GM19455 (cell line): ENCODE measurements around the gene HELZ.
"Not testable (repeated sequence)": the region's sequence is repeated elsewhere in the genome, so short reads cannot be mapped to it uniquely, and the experiment has no call there.

ENCODE experiments used
- ATAC-seq: cut with Tn5 transposase; IDR thresholded peaks from one replicate; pipeline ENCODE4 v1.9.1; 2021; ENCODE audit not compliant: unreplicated experiment

Gene HELZ

DNA sequence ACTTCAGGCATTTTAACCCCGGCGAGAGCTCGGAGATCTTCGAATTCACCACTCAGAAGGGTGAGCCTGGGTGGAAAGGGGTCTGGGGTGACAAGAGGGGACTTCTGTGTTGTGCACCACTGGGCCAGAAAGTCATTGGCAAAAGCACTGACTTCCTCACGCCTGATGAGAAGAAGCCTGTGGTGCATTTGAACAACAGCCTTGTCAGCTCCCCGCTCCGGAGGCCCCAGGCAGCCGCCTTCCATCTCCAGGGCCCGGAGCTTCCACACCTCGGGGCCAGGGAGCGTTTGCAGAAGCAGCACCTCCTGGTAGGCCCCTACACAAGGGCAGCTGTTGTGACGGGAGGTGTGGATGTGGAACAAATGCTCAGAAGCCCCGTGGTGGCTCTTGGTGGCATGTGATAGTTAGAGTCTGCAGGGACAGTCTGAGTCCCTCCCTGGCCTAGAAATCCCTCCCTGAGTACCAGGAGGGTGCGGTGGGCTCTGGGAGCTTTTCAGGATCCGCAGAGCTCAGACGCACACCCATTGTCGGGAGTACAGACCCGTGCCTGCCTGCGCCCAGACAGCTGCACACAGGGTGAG, 190.9 kb downstream of the HELZ start:
- ATAC-seq, result no peak

DNA sequence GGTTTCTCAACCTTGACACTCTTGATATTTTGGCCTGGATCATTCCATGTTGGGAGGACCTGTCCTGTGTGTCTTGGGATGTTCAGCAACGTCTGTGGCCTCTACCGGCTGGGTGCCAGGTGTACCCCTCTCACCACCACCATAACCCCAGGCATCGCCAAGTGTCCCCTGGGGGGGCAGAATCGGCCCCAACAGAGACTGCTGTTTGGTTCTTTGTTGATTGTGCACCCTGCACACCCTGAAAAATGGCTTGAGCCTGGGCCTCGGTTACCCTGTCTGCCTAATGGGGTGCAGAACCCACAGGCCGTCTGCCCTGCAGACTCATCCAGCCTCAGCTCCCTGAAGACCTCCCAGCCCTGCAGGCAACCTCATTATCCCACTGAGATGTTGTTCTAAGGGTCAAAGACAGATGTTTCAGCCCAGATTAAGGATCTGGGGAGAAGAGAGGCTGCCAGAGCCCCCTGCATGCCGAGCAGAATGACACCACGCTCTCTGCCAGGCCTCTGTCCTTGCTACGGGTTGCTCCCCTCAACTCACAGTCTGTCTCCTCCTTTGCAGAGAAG, 191.5 kb downstream of the HELZ start:
- ATAC-seq, result no peak

DNA sequence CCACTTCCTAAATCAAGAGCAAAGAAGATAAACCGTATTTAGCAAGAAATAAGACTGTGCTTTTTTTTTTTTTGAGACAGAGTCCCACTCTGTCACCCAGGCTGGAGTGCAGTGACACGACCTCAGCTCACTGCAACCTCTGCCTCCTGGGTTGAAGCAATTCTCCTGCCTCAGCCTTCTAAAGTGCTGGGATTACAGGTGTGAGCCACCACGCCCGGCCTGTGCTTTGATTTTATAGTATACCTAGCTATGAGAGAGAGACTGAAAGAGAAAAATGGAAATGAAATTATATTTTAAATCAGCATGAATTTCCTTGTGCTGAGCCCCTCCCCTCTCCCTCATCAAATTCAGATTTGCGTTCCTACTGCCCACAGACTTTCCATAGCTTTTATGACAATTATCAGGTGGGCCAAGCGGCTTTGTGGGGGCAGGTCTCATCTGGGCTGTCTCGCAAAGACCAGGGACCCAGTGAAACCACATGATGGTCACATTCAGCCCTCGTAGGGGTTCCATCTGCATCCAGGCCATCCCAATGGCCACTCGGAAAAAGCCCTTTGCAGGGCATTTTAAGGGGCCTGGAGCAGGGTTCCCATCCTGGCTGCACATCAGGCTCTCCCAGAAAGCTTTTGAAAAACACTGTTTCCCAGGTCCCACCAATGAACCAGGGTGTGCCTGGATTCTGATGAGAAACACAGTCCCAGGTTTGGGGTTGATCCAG, 192.1 kb downstream of the HELZ start:
- no peak for ATAC-seq

DNA sequence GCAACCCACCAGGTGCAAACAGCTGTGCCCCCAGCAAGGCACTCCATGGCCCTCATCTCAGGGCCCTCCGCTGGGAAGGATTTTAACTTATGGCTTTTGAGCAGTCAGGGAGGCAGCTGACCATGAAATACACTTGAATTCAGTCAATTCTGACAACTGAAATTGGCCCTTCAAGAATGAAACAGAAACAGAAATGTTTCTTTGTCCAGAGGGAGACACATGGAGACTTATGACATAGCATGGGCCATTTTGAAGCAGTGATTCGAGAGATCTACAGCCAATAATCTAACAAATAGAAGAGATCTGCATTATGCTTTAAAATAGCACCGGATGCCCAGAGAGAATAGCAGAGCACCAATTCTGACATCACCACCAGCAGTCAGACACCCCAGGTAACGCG, 193.2 kb downstream of the HELZ start:
- no peak for ATAC-seq

DNA sequence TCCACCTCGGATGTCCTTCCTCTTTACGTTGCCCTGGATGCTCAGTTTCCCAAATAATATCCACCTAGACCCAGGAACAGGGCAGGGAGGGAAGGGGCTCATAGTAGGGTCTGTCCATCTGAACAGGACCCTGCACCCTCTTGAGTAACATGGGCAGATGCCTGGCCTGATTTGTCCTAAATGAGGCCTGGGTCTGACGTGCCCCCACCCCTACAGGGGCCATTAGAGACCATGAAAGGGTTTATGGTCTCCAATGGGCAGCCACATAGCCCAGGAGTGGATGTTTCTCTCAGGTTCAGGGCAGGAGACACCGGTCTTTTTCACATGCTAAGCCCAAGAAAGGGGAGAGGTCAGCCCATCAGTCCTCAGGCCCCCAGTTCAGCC, 193.8 kb downstream of the HELZ start:
- no peak for ATAC-seq

DNA sequence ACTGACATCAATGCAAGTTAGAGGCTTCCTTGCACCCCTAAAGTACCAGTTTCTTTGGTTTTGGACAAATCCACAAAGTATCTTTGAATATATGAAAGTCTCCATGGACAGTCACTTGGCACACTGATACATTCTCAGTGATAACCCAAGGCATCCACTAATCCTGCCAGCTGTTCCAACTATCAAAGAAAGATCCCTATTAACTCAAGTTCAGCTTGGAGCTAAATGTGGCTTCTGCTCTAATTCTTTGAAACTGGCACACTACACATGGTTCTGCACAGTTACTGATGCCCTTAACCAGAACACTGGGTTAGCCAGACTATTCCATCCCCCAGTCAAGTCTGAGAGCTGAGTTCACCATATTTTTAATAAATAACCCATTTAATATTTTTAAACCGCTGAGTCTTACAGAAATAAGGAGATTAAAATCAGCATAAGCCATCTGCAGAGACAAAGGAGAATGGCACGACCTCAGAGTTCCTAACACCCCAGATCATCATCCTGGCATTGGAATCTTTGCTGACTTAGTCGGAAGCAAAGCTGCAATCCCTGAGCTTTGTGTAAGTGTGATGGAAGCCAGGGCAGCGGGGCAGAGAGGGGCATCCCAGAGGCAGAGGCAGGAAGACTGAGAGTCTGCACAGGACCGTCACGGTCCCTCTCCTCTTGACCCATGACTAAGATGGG, 194.4 kb downstream of the HELZ start:
- no peak for ATAC-seq

DNA sequence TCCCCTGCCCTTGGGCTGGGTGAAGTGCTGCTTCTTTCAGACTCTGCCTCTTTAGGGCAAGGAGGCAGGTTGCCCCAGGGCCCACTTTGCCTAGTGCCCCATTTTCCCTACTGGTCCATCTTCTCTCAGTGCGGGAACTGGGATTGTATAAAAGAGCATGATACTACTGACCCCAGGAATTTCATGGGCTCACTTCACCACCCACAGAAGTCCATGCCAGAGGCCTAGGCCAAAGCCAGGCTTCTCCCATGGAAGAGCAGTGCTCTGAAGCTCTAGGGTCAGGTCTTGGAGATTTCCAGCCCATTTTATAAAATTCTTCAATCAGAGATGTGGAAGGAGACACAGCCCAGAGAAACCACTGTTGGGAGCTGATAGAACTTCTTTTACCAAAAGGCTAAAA, 194.9 kb downstream of the HELZ start:
- ATAC-seq, result no peak

DNA sequence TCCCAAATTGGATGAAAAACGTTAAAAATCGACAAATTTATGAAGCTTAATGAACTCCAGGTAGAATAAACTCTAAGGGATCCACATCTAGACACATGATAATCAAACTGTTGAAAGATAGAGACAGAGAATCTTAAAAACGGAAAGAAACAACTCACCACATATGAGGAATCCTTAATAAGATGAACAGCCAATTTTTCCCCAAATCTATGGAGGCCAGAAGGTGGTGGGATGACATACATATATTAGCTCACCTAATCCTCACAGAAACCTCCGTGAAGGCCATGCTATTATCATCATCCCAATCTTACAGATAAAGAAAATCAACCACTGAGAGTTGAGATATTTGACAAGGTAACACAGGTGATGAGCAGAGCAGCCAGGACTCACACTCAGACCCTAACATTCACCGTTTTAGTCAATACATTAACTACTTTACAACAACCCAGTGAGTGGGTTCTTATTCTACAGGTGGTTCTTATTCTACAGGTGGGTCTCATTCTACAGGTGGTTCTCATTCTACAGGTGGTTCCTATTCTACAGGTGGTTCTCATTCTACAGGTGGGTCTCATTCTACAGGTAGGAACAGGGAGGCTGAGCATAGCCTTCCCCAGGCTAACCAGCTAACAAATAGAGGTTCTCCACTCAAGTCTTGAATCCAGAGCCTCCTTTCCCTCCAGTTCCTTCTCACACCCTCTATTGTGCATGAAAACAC, 195.8 kb downstream of the HELZ start:
- no peak for ATAC-seq

DNA sequence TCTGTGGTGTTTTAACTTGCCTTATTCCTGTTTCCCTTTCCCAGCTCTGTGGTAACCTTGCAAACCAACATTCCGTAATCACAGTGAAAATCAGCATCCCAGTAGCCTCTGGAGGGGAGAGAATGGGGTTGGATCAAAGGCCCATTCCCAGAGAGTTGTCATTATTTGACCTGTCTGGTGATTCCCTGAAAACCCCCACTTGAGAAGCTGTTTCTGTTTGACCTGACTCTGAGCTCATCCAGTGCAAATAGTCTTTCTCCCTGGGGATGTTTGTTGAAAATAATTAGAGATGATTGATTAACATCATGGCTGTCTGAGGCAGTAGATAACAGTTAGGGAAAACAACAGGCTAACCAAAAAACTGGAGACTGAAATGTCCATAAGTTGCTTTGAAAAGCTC, 197.6 kb downstream of the HELZ start:
- ATAC-seq, result no peak

DNA sequence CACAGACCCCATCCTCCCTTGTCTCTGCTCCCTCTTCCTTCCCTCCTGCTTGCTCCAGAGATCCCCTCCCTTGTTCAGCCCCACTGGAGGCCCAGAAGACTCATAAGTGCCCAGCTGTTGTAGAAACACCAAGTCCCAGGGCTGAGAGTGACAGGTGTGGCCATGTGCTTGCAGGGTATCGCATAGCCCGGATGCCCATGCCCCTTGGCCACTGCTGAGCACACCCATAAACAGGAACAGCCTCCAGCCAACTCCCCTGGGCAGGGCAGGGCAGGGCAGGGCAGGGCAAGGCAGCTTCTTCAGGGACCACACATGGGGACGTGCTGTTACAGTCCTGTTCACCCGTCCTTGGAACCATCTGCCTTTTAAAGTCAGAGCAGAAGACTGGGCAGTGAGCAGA, 198.6 kb downstream of the HELZ start:
- ATAC-seq, result no peak

DNA sequence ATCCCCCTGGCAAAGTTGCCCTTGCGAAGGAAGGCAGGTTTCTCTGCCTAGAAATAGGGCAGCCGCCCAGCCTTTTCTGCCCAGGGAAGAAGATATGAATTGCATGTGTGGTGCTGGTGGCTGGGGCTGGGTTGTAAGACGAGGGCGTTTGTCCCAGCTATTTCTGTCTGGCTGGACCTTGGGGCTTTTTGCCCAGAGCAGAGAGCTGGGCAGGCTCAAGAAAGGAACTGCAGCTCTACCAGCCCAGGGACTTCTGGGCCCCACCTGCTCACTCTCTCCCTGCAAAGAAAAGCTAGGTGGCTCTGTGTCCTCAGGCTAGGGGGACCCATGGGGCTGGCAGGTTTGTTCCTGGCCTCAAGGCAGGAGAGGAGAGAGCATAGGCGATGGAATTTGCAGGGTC, 200.1 kb downstream of the HELZ start:
- ATAC-seq, result no peak

DNA sequence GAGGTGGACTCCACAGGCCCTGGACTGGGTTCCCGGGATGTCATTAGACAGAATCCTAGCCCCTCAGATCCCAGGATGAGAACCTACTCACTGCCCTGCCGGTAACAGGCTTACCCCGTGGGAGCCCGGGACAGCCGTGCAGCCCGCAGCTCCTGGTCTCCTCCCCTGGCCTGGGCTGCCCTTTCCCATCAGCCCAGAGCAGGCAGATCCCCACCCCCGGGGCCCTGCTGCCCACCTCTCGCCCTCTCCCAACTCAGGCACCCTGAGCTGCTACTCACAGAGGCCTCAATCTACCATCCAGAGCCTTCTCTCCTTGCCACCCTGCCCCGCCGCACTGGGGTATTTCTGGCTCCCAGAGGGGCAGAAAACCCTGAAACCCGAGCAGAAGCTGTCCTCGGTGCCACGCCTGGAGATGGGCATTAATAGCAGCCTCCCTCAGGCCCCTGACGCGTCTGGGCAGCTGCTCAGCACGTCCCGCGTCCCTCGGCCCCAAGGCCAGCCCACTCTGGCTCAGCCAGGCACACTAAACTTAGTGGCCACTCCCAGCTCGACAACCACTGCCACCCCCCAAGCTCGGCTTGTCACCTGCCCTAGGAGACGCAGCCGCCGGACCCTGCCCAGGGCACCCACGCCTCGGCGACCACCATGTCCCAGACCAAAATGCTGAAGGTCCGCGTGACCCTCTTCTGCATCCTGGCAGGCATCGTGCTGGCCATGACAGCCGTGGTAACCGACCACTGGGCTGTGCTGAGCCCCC, 200.8 kb downstream of the HELZ start, which contains the start of gene CACNG1:
TSS of gene CACNG1 (plus strand) at position 539 of the 757 bp plus-strand sequence. CDS start at position 646, 107 bp downstream.
- ATAC-seq, result no peak

DNA sequence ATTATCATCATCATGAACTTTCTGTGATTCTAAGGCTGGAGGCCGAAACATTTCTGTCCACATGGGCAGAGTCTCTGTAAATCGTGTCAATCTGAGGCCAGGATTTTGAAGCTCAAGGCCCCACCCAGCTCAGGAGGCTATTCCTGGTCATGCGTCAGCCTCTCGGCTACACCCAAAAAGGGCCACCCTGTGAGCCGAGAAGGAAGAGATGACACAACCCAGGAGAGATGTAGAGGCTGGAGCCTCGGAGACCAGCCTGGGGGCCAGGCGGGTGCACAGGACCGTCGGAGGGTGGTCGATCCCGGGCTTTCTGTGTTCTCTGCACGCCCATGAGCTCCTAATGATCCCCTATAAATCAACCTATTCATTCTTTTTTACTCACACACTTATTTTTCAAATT, 201.7 kb downstream of the HELZ start:
- ATAC-seq, result no peak

DNA sequence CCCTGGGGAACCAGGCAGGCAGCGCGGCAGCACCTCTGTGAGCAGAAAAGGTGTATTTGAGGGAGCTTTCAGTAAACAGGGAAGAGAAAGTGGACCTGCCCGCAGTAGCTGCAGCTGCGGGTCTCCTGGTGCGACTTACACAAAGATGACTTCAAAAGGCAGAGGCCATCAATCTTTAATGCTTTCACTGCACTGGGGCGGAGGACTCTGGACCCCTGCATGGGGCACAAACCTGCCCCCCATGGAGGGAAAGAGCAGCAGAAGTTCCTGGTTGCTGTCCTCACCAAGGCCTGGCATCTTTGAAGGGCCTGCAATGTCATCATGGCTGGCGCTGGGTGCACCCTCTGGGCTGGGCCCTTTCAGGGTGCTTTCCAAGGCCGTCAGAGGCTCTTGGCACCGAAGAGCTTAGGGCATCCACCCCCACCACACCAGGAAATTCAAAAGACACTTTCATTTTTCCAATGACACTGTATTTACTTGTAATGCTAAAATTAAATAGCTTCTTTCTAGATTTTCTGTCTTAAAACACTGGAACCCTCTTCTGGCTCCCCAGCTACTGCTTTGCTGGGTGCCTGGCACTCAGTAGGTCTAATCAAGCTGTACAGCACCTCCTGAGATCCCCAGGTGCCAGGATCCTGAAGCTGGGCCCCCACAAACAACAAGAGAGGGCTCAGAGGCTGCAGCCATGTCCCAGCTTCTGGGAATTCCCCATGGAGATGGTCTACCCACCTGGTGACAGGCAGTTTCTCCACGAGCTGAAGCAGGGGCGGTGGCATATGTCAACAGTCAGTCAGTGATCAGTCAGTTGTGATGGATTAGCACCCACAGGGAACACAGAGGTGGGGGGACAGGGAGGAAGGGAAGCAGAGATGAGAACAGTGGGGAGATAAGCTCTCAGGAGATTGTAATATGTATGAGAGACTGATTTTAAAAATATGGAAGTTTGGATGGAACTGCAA, 202.8 kb downstream of the HELZ start:
- ATAC-seq, result no peak

DNA sequence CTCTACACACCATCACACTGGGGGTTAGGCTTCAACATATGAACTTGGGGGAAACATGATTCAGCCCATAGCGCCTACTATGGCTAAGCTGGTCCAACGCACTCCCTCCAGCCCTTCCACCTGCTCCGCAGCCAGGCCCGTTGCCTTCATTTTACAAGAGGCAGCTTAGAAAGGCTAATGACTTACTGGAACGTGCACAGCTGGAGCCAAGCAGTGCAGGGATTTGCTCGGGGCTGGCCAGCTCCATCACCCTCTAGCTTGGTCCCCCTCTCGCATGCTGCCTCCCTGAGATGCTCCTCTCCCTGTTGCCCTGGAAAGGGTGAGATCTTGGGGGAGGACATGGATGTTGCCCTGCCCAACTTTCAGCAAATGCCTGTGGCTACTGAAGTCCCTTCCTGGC, 203.5 kb downstream of the HELZ start:
- no peak for ATAC-seq

DNA sequence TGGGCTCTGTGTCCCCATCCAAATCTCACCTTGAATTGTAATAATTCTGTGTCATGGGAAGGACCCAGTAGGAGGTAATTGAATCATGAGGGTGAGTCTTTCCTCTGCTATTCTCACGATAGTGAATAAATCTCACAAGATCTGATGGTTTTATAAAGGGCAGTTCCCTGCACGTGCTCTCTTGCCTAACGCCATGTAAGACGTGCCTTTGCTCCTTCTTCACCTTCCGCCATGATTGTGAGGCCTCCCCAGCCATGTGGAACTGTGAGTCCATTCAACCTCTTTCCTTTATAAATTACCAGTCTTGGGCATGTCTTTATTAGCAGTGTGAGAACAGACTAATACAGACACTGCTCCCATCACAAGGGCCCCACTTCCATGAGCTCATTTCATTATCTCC, 203.9 kb downstream of the HELZ start:
- not testable (repeated sequence) for ATAC-seq

DNA sequence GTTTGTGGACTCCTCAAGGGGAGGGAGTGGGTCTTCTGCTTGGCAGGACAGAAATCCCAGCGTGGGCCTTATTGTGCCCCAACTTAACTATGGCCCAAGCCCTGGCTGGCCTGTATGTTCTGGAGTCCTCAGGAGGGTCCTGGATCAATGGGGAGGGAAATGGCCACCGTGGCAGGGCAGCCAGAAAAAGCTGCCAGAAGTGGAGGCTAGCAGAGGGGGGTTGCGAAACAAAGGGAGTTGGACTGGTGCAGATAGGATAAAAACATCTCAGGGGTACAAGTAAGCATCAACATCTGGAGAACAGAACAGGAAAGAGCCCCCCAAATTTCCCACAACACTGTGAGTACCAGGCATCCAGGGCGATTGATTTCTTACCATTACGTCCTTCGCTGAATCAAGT, 204.3 kb downstream of the HELZ start:
- no peak for ATAC-seq

DNA sequence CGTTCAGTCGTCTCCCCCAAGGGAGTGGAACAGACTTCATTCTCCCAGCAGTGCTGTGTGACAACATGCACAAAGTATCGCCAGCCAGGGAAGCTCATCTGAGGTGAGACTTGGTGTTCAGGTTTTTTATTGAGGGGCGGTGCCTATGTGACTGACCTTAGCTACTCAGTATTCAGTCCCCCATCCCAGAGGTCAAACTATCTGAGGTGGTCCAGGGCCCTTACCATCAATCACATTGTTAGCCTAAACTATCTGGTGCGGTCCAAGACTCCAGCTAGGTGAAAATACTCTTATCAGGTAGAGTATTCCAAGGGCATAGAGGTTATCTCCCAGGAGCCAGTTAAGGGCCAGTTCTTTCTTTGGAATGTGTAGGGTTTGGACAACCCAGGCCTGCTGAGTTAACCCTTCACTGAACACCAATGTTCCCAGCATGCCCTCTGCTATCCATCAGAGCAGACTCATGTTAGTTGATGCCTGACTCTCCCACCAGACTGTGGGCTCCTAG, 206.1 kb downstream of the HELZ start:
- no peak for ATAC-seq
